Hepatocyte (in vitro differentiated cells): Measurements from ENCODE around the gene PIGQ.

ENCODE experiments used
- EZH2 ChIP-seq: fragments of 200-600 bp; sonication (generic); IDR thresholded peaks from 2 replicates; pipeline ENCODE4 v1.6.1; 2016; ENCODE audit warnings: antibody characterized with exemption, mild to moderate bottlenecking, borderline replicate concordance
- TF ChIP-seq, protein P1 (sequence below): fragments of 200-600 bp; sonication (generic); IDR thresholded peaks from 2 replicates; pipeline ENCODE4 v1.5.1; 2016; ENCODE audit warnings: antibody characterized with exemption, mild to moderate bottlenecking; ENCODE audit not compliant: poor library complexity

GRCh38 chr16:524274-525040 is 45.3 kb upstream of the PIGQ start:
- TF ChIP-seq, protein P1, sequence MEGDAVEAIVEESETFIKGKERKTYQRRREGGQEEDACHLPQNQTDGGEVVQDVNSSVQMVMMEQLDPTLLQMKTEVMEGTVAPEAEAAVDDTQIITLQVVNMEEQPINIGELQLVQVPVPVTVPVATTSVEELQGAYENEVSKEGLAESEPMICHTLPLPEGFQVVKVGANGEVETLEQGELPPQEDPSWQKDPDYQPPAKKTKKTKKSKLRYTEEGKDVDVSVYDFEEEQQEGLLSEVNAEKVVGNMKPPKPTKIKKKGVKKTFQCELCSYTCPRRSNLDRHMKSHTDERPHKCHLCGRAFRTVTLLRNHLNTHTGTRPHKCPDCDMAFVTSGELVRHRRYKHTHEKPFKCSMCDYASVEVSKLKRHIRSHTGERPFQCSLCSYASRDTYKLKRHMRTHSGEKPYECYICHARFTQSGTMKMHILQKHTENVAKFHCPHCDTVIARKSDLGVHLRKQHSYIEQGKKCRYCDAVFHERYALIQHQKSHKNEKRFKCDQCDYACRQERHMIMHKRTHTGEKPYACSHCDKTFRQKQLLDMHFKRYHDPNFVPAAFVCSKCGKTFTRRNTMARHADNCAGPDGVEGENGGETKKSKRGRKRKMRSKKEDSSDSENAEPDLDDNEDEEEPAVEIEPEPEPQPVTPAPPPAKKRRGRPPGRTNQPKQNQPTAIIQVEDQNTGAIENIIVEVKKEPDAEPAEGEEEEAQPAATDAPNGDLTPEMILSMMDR: no peak
- no peak for TF ChIP-seq EZH2
